HG03135 (cell line): ENCODE results near the gene NDUFA13.

Source experiments
- ATAC-seq: cut with Tn5 transposase; IDR thresholded peaks from one replicate; pipeline ENCODE4 v1.9.1; 2021; ENCODE audit warnings: mild to moderate bottlenecking, moderate library complexity; ENCODE audit not compliant: unreplicated experiment

The NDUFA13 gene

DNA sequence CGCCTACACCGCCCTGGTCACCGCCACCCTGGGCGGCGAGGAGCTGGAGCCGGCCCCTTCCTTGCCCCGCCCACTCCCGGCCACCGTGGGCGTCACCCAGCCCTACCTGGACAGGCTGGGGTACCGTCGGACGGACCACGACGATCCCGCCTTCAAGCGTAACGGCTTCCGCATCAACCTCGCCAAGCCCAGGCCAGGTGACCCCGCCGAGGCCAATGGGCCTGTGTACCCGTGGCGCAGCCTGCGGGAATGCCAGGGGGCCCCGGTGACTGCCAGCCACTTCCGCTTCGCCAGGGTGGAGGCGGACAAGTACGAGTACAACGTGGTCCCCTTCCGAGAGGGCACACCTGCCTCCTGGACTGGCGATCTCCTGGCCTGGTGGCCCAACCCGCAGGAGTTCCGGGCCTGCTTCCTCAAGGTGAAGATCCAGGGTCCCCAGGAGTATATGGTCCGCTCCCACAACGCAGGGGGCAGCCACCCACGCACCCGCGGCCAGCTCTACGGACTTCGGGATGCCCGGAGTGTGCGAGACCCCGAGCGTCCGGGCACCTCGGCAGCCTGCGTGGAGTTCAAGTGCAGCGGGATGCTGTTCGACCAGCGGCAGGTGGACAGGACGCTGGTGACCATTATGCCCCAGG is 29.0 kb downstream of the NDUFA13 start:
- ATAC-seq: no peak

DNA sequence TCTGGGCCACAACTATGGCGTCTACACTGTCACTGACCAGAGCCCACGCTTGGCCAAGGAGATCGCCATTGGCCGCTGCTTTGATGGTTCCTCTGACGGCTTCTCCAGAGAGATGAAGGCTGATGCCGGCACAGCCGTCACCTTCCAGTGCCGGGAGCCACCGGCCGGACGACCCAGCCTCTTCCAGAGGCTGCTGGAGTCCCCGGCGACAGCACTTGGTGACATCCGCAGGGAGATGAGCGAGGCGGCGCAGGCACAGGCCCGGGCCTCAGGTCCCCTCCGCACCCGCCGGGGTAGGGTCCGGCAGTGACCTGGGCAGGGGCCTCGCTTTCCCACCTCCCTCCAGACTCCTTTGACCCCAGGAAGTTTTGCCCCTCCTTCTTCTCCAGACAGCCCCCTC is 29.7 kb downstream of the NDUFA13 start:
- no peak for ATAC-seq

DNA sequence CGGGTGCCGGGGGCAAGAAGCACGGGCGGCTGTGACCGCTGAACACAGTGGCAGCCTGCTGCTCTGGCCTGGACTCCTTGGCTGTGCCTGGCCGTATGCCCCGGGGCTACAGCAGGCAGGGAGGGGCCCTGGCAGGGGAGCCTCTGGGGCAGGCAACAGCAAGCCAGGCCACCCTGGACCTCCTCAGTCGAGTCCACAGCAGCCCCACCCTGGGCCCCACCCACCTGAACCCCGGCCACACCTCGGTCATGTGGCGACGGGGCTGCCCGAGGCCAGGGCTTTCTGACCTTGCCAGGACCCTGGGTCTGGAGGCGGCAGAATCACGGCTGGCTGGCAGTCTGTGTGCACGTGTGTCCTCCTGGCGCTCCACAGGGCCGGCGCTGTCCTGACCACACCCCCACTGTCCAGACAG is 30.7 kb downstream of the NDUFA13 start:
- no peak for ATAC-seq

DNA sequence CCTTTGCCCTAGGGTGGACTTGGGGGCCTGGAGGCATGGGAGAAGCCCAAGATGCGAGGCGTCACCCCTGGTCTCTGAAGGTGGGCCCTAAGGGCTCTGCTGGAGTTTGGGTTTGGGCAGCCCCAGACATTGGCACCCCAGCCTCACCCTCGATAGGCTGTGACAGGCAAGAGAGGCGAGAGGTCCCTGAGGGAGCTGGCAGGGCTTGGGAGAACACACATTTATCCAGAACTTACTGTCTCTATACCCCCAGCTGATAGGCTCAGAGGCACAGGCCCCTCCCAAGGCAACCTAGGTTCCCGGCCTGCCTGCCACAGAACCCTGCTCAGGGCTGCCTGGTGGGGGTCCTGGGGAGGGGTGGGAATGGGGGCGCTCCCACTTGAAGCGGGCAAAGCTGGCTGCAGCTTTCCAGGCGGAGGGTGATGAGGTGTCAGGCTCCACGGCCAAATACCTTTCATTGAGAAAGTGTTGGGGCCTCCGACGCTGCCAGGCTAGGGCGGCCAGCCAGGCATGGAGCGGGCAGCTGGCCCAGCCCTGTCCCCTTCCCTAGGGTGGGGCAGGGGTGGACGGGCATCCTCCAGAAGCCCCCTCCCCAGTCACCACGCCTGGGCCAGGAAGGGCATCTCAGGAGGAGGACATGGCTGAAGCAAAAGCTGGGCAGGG is 31.8 kb downstream of the NDUFA13 start:
- ATAC-seq: no peak

DNA sequence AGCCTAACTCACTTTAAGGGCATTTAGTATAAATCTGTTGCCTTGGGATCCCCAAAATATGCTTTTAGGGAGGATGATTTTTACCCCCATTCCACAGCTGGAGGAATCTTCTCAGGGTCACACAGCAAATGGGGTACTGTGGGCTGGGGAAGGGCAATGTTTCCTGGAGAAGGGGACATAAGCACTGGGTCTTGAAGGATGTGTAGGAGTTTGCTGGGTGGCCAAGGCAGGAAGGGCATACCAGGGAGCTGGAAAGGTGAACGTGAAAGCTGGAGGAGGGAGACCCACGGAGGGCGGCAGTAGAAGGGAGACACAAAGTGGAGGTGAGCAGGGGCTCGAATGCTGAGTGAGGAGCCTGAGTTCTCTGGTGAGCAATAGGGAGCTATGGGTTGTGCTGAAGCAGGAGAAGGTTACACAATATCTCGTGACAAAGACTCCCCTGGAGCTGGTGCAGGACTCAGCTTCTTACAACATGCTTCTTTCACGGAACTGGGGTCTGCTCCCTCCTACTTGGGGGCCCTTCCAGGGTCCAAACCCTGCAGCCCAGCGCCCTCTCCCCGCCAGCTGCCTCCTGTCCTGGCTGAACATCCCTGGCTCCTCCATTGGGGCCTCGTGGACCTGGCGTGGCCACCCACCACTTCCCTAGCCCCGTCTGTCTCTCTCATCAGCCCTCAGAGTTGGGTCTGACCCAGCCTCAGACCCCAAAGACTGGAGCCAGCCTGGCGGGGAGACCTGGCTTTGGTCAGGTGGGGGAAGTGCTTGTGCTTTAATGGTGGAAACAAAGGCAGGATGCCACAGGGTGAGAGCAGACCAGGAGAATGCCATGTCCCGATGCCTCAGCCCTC is 33.1 kb downstream of the NDUFA13 start:
- ATAC-seq: no peak

DNA sequence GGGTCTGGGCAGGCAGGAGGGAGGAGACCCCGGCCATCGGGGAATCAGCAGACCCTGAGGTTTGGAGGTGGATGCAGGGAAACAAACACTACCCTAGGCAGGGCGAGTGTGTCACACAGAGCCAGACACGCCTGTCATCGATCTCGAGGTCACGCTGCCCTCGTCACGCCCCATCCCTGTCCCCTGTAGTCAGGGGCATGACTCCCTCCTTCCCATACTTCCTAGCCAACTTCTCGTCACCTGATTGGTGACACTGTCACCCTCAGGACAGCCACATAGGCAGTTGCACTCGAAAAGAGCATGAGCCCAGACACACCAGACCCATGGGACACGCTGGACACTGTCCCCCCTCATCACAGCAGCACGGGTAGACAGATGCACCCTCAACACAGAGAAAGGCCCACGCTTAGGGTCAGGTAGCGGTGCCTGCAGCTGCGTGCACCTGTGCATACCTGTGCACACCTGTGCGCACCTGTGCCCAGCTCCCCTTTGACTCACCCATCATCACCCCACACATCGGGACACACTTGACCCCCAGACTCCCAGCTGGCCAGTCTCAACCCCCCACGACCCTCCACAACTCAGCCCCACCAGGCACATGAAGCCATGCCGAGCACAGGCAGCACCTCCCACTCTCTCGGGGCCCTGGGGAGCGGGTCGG is 33.9 kb downstream of the NDUFA13 start:
- ATAC-seq: no peak

DNA sequence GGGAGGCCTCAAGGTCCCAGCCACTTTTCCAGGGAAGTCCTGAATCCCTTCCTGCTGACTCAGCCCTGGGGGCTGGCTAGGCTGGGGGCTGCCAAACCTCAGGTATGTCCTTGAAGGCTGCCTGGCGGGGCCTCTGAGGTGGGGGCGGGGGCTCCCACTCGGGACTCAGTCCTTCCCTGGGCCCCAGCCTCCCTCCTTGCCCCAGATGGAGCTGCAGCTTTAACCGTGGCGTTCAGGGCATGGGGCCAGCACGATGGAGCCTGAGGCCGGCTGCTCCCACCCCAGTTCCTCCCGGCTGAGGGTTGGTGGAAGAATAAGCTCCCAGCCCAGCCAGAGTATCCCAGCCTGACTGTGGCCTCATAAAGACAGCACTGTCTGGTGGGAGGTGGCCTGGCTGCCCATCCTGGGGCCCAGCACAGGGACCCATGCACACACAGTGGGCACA is 34.5 kb downstream of the NDUFA13 start:
- ATAC-seq: no peak

DNA sequence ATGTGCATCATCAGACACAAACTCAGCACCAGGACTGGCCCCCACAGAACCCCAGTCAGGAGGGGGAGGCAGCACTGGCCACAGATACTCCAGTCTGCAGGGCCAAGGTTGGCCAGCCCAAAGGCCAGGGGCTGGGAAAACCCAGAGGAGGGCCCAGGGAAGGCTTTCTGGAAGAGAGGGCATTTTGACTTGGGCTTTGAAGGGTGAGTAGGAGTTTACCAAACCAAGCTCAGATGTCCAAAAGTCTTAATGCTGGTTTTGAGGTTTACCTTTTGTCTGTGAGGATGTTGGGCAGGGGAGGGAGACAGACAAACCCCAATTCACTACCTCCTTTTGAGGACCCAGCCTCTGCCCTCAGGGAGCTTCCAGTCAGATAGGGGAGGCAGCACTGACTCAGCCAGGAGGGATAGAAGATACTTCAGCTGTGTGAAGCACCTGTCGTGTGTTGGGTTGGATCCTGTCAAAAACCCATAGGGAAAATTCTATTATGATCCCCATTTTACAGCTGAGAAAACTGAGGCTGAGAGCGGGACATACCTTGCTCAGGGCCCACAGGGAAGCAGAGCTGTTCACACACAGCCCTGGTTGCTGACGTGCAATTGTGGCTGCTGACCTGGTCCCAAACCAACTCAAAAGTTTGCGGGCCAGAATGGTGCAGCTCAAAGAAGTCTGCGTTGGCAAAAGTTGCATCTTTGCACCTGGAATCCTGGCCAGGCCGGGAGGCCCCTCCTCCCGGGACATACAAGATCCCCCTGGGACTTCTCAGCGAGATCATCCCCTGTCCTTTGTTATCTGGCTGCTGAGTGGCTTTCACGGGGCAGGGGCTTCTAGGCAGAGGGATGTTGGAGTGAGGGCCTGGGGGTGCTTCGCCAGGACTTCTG is 35.2 kb downstream of the NDUFA13 start:
- no peak for ATAC-seq

DNA sequence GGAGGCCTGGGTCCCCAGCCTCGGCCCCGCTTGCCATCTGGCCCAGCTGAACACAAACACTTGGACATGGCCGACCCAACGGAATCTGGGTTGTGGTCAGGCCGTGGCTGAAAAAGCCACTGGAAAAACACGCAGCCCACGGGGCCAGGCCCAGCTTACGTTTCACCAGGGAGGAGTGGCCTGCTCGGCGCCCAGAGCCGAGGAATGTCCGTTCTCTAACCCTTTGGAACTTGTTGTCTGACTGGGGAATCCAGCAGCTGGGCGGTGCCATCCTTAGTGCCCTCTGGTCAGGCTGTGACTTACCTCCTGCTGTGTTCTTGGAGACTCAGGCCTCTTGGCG is 35.8 kb downstream of the NDUFA13 start:
- ATAC-seq: no peak

DNA sequence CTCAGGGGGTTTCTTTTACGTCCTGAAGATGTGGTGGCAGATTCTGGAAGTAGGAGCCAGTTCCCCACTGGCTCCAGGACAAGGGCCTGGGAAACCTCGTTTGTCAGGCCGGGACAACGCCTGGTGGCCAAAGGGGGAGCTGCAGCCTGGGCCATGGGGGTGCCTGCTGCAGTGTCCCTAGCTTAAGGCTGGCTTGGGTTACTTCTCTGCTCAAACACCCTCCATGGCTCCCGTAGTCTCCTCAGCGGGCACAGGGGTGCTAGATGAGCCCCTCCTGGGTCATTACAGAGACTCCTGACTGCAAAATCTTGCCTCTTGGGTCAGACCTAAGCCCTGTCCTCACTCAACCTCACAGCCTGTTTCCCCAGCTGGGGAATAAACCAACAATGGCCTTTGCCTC is 36.8 kb downstream of the NDUFA13 start:
- no peak for ATAC-seq

DNA sequence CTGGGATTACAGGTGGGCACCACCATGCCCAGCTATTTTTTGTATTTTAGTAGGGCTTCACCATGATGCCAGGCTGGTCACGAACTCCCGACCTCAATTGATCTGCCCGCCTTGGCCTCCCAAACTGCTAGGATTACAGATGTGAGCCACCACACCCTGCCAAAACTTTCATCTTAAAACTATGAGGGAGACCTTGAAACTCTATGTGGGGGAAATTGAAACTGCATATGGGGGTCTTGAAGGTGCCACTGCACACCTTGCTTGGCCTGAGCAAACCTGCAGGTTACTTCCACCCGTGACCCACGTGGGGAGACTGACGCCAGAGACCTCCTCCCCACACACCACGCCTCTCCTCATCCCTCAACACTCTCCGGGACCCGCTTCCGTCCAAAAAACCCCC is 37.6 kb downstream of the NDUFA13 start:
- no peak for ATAC-seq

DNA sequence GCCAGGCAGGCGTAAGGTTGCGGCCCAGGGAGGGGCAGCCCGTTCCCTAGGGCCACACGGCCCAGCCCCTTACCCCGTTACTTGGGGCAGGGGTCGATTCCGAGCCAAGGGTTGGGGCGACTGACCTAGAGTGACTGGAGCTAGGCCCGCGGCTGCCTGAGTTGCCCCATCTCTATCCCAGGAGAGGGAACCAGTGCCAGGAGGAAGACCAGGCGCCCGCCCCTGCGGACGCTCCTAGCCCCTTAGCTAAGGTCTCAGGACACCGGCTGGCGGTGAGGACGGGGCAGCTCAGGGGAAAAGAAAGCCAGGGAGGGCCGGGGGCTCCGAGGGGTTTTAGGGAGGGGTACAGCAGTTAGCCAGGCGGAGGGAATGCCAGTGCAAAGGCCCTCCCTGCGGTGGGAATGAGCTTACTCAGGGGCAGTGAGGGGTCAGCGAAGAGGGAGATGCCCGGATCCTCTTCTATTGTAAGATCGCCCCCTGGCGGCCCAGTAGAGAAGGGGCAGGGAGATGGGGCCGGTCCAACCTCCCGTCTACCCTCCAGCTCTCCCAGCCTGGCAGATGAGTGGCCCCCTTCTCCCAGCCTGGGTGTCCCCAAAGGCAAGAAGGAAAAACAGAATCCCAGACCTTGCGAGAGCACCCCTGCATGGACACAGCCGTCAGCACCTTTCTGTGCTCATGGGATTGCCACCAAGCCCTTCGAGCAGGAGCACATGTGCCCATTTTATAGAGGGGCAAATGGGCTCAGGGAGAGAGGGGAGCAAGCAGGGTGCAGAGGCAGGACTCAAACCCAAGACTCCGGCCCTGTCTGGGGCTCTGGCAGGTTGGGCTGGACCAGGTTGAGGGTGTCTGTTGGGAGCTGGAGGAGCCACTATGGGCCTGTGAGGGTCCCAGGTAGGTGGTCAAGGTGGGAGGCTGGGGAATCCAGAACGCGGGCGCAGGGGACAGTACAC is 38.3 kb downstream of the NDUFA13 start:
- ATAC-seq: no peak

DNA sequence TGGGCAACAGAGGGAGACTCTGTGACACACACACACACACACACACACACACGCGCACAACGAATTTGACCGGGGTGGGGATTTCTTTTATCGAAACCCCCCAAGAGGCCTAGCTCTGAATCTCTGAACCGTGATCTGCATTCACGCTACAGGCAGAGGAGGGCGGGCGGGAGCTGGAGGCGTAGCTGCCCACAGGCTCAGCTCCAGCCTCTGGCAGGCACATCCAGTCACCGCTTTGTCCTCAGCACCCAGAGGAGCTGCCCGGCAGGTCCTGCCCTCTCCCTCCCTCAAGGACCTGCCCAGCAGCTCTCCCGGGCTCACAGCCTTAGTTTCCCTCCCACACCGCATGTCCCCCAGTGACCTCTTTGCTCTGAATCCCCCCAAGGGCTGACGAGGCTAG is 42.0 kb downstream of the NDUFA13 start:
- no peak for ATAC-seq

DNA sequence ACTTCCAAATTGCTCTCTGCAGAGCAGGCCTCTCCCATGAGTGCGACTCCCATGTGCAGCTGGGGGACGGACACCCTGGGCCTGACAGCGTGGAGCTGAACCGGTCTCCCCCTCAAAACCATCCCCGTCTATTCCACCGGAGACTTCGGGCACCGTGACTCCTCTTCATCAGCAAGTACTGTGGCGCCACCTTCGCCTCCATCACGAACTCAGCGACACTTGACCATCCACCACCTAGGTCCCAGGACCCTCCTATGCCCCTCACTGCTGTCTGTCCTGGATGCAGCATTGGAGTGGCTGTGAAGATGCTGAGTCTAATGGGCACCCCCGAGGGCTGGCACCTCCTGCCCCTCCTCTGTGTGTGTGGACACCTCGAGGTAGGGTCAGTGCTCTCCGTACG is 42.6 kb downstream of the NDUFA13 start:
- no peak for ATAC-seq

DNA sequence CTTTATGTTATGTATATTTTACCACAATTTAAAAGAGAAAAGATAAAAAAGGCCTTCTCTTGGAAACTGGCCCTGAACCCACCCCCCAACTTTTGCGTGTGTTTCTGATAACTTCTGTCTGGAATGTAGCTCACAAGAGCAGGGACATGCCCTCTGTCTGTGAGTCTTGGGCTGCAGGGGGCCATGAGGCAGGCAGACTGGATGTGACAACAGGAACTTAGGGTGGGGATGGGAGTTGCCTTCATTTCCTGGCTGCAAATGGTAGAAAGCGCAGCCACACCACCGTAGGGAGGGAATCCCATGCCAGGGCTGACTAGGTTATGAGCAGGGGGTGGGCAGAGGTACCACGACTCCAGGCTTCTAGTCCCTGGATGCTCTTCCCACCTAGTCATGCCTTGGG is 43.9 kb downstream of the NDUFA13 start:
- no peak for ATAC-seq

DNA sequence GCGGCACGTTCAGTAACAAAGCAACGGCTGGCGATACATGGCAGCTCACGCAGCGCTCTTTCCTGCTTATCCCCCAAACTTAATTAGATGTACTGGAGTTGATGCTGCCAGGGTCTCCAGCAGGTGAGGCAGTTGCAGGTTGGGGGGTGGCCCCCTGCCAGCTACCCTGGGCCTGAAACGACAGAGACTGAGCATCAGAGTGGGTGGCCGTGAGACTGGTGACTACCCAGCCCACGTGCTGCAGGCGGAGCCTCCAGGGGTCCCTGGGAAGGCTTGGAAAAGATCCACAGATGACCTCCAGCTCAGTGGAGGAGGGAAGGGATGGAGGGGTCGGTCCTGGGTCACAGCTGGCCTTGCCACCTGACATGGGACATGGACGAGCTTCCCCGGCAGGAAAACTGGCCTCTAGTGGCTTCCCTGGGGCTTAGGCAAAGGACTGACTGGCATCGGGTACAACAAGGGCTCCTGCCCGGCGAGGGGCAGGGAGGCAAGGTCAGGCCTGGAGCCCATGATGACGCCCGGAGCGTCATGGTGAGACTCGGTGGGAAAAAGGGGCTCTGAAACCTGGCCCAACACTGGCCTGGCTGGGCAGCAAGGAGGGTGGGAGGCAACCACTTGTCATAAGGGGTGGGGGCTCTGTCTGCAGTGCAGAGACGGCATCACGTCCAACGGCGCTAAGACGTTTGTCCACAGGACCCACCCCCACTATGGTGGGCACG is 46.1 kb downstream of the NDUFA13 start:
- no peak for ATAC-seq

DNA sequence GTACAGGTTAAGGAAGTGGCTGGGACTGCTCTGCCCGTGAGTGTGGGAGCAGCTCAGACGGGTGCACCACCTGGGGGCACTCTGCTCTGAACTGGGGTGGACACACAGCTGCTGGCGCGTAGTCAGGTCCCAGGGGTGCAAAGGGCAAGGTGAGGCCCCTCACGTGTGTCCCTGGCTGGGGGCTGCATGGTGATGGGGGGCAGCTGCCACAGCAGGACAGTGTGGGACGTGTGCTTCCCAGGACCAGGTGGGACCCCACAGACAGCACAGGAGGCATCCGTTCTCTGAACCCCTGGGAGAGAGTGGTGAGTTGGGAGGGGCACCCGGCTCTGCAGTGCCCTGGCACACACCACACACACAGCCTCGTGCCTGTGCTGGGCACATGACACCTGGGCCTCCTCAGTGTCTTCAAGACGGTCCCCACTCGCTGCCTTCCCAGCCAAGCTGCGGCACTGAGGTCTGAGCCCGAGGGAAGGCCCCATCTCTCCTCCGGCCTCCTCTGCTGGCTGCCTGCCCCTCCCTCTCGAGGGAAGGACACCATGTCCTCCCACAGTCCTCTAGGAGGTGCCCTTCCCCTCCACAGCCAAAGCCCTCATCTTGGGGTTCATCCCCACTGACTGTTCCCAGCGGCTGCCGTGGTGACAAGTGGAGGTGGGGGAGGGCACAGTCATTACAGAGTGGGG is 46.8 kb downstream of the NDUFA13 start:
- no peak for ATAC-seq

DNA sequence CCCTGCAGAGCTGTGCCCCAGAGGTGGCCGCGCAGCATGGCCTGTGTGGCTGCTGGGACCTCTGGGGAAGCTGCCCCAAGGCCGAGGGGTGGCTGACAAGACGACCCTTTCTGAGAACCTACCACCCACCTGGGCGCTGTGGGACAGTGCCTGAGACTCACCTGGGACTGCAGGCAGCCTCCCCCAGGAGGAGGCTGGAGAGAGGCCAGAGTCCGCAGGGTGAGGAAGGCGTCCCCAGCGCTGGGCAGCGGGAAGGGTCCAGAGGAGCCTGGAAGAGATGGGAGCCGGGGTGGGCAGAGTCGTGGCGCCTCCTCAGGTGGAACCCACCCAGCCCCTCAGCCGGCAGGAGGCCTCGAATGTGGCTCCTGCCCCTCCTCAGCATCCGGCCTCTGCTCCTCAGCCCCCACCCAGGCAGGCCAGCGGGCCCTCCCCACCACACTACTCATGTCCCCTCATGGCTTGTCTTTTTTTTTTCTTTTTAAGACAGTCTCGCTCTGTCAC is 47.4 kb downstream of the NDUFA13 start:
- ATAC-seq: no peak
